CD14-positive monocyte (primary cell): ENCODE measurements around the gene PBX4. TPM values are rescaled to one million over a fixed set of nuclear protein-coding genes. Genes with fewer than 3 reads are reported as not detected.

ENCODE experiments used
- DNase-seq, 3 donors: peaks; one replicate each; pipeline ENCODE4 v3.0.0-alpha.2; 2011 to 2022
- H2AFZ ChIP-seq: 2 replicates; pipeline ENCODE4 v1.6.0; 2012; ENCODE audit warnings: mild to moderate bottlenecking, low read depth, low read length, inconsistent platforms; ENCODE audit not compliant: insufficient read depth, poor library complexity, severe bottlenecking
- H3K27ac ChIP-seq, 2 donors: 1 replicate in 1 of 2; 2 replicates in 1 of 2; pipeline ENCODE4 v1.5.1; 2012 to 2013; ENCODE audit warnings: low read length in 2 of 2, control low read depth in 1 of 2, inconsistent platforms in 1 of 2, low read depth in 1 of 2, mild to moderate bottlenecking in 1 of 2
- H3K27me3 ChIP-seq, 2 donors: one replicate each; pipeline versions ENCODE4 v1.6.0 to v1.6.1; 2011 to 2013; ENCODE audit warnings: low read length in 2 of 2; ENCODE audit not compliant: control insufficient read depth in 2 of 2, insufficient read depth in 2 of 2
- H3K36me3 ChIP-seq, 2 donors: replicated peaks in 1 of 2; 1 replicate in 1 of 2; 2 replicates in 1 of 2; pipeline versions ENCODE4 v1.5.1 to v1.6.1; 2012 to 2013; ENCODE audit warnings: low read length in 2 of 2, control low read depth in 1 of 2, inconsistent platforms in 1 of 2, mild to moderate bottlenecking in 1 of 2; ENCODE audit not compliant: insufficient read depth in 2 of 2, control insufficient read depth in 1 of 2
- H3K4me1 ChIP-seq, 2 donors: 1 replicate in 1 of 2; 2 replicates in 1 of 2; pipeline versions ENCODE4 v1.5.1 to v1.6.1; 2012 to 2013; ENCODE audit warnings: low read length in 2 of 2, control low read depth in 1 of 2, inconsistent platforms in 1 of 2, mild to moderate bottlenecking in 1 of 2, moderate library complexity in 1 of 2; ENCODE audit not compliant: insufficient read depth in 2 of 2, control insufficient read depth in 1 of 2
- H3K4me2 ChIP-seq: replicated peaks from 2 replicates; pipeline ENCODE3; 2012; ENCODE audit warnings: low read length, moderate library complexity, mild to moderate bottlenecking; ENCODE audit not compliant: poor library complexity, severe bottlenecking; ENCODE audit errors: extremely low read depth
- H3K4me3 ChIP-seq, 3 experiments: fragments of 200-600 bp in 1 of 3; sonication (generic) in 1 of 3; replicated peaks in 1 of 3; 1 replicate in 2 of 3; 2 replicates in 1 of 3; pipeline ENCODE4 v1.5.1; 2011 to 2013; ENCODE audit warnings: low read length in 3 of 3, mild to moderate bottlenecking in 3 of 3, control low read depth in 2 of 3, low read depth in 2 of 3, inconsistent platforms in 1 of 3, moderate library complexity in 1 of 3
- H3K79me2 ChIP-seq: 2 replicates; pipeline ENCODE4 v1.6.0; 2012; ENCODE audit warnings: mild to moderate bottlenecking, control low read depth, inconsistent platforms, low read length, moderate library complexity; ENCODE audit not compliant: insufficient read depth
- H3K9ac ChIP-seq: 2 replicates; pipeline ENCODE4 v1.6.0; 2017; ENCODE audit warnings: low read length, mild to moderate bottlenecking; ENCODE audit not compliant: insufficient read depth, poor library complexity, severe bottlenecking
- H3K9me3 ChIP-seq, 2 donors: replicated peaks in 1 of 2; 1 replicate in 1 of 2; 2 replicates in 1 of 2; pipeline versions ENCODE4 v1.5.1 to v1.6.1; 2012 to 2013; ENCODE audit warnings: low read length in 2 of 2, control low read depth in 1 of 2; ENCODE audit not compliant: control insufficient read depth in 1 of 2, insufficient read depth in 1 of 2
- H4K20me1 ChIP-seq: 2 replicates; pipeline ENCODE4 v1.6.0; 2012; ENCODE audit warnings: mild to moderate bottlenecking, low read length, control low read depth, moderate library complexity; ENCODE audit not compliant: insufficient read depth
- H3K27ac Mint-ChIP-seq, 7 donors: one replicate each; pipeline ENCODE4 v1.8.0; 2020; ENCODE audit warnings: mild to moderate bottlenecking in 7 of 7, mixed read lengths in 7 of 7, moderate library complexity in 6 of 7, inconsistent platforms in 2 of 7
- H3K27me3 Mint-ChIP-seq, 3 donors: one replicate each; pipeline ENCODE4 v1.8.0; 2021 to 2022; ENCODE audit warnings: low read depth in 3 of 3, mild to moderate bottlenecking in 3 of 3, mixed read lengths in 3 of 3, moderate library complexity in 3 of 3, inconsistent platforms in 1 of 3
- H3K36me3 Mint-ChIP-seq, 2 donors: one replicate each; pipeline ENCODE4 v1.8.0; 2020; ENCODE audit warnings: mixed read lengths in 2 of 2, inconsistent platforms in 1 of 2, mild to moderate bottlenecking in 1 of 2
- H3K4me1 Mint-ChIP-seq: one replicate; pipeline ENCODE4 v1.8.0; 2020; ENCODE audit warnings: mild to moderate bottlenecking, mixed read lengths
- H3K4me3 Mint-ChIP-seq, 2 donors: one replicate each; pipeline ENCODE4 v1.8.0; 2020; ENCODE audit warnings: mild to moderate bottlenecking in 2 of 2, mixed read lengths in 2 of 2, moderate library complexity in 1 of 2
- H3K9me3 Mint-ChIP-seq, 7 donors: one replicate each; pipeline ENCODE4 v1.8.0; 2020 to 2022; ENCODE audit warnings: mixed read lengths in 7 of 7, mild to moderate bottlenecking in 6 of 7, moderate library complexity in 6 of 7, inconsistent platforms in 2 of 7
- CTCF ChIP-seq: fragments of 200-600 bp; IDR thresholded peaks from one replicate; pipeline ENCODE4 v1.8.0; 2022; ENCODE audit warnings: antibody characterized with exemption, mild to moderate bottlenecking
- WGBS: methylation state at CpG from one replicate; pipeline ENCODE4 v1.1.5; 2013; ENCODE audit warnings: missing lambda C conversion rate; ENCODE audit not compliant: insufficient coverage; 5-methylcytosine and 5-hydroxymethylcytosine counted together
- intact Hi-C, 2 donors: fragments of 100-400 bp; cut with micrococcal nuclease; formaldehyde crosslinking; loops; one replicate each; pipeline versions ENCODE4 v1.15.0 to v1.15.1; 2023
- polyA plus RNA-seq, 3 donors: library from polyadenylated mRNA; depleted of rRNA in 1 of 3; unstranded in 2 of 3; stranded (reverse) in 1 of 3; fragments of 300-500 nt in 2 of 3; fragments of >200 nt in 1 of 3; fragmentation: Illumina TruSeq in 2 of 3; gene quantifications; 1 replicate in 2 of 3; 2 replicates in 1 of 3; pipeline ENCODE4 v1.2.3, GENCODE V29; 2012 to 2021

PBX4 gene
- polyA plus RNA-seq, 3 donors = 2.4 TPM; not detected in 2

DNA sequence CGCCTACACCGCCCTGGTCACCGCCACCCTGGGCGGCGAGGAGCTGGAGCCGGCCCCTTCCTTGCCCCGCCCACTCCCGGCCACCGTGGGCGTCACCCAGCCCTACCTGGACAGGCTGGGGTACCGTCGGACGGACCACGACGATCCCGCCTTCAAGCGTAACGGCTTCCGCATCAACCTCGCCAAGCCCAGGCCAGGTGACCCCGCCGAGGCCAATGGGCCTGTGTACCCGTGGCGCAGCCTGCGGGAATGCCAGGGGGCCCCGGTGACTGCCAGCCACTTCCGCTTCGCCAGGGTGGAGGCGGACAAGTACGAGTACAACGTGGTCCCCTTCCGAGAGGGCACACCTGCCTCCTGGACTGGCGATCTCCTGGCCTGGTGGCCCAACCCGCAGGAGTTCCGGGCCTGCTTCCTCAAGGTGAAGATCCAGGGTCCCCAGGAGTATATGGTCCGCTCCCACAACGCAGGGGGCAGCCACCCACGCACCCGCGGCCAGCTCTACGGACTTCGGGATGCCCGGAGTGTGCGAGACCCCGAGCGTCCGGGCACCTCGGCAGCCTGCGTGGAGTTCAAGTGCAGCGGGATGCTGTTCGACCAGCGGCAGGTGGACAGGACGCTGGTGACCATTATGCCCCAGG is 73.4 kb downstream of the PBX4 start:
- Histone ChIP-seq H3K4me3 (no peak overlapping the region), H4K20me1 (no peaks in the 10 kb centered on the region), H3K9me3 (peaks cover 0 to 19% of the 10 kb centered on the region in 2 donors), H2AFZ (no peak overlapping the region), H3K9ac (no peak overlapping the region), H3K27ac (no peak overlapping the region), H3K36me3 (no peaks in the 10 kb centered on the region), H3K79me2 (no peaks in the 10 kb centered on the region), H3K4me2 (no peak overlapping the region), H3K4me1 (peaks cover 30 to 32% of the 10 kb centered on the region in 2 donors), H3K27me3 (peaks cover 0 to 9% of the 10 kb centered on the region in 2 donors)
- WGBS = 93% methylated on average over 52 of the region's 53 CpGs
- intact Hi-C loops = no loop called here
- DNase-seq = no peak
- no peak for TF ChIP-seq CTCF
- Mint-ChIP-seq H3K4me3 (no peak overlapping the region), H3K36me3 (no peaks in the 10 kb centered on the region), H3K27me3 (peaks cover 9 to 23% (median 12%) of the 10 kb centered on the region in 3 donors), H3K27ac (no peak overlapping the region), H3K4me1 (peaks cover 29% of the 10 kb centered on the region), H3K9me3 (peaks cover 6 to 22% (median 9%) of the 10 kb centered on the region in 7 donors)

DNA sequence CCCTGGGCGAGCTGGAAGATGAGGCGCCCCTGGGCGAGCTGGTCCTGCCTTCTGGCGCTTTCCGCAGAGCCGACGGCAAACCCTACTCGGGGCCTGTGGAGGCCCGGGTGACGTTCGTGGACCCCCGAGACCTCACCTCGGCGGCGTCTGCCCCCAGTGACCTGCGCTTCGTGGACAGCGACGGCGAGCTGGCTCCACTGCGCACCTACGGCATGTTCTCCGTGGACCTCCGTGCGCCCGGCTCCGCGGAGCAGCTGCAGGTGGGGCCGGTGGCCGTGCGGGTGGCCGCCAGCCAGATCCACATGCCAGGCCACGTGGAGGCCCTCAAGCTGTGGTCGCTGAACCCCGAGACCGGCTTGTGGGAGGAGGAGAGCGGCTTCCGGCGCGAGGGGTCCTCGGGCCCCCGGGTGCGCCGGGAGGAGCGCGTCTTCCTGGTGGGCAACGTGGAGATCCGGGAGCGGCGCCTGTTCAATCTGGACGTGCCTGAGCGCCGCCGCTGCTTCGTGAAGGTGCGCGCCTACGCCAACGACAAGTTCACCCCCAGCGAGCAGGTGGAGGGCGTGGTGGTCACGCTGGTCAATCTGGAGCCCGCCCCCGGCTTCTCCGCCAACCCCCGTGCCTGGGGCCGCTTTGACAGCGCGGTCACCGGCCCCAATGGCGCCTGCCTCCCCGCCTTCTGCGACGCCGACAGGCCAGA is 74.1 kb downstream of the PBX4 start:
- no peak for DNase-seq
- no peak overlapping the region for H3K27ac Mint-ChIP-seq
- Histone ChIP-seq H3K9me3 (peaks cover 6 to 23% of the 10 kb centered on the region in 2 donors), H3K79me2 (no peaks in the 10 kb centered on the region), H3K9ac (no peak overlapping the region), H3K4me2 (no peak overlapping the region), H4K20me1 (no peaks in the 10 kb centered on the region), H3K27ac (no peak overlapping the region), H3K4me1 (peaks cover 30 to 31% of the 10 kb centered on the region in 2 donors), H2AFZ (no peak overlapping the region), H3K27me3 (peaks cover 0 to 16% of the 10 kb centered on the region in 2 donors), H3K4me3 (no peak overlapping the region), H3K36me3 (no peaks in the 10 kb centered on the region)
- intact Hi-C loops = no loop called here
- WGBS = 92% methylated on average over 67 of the region's 75 CpGs
- peaks cover 14 to 28% (median 19%) of the 10 kb centered on the region in 3 donors for H3K27me3 Mint-ChIP-seq
- no peaks in the 10 kb centered on the region for H3K36me3 Mint-ChIP-seq
- no peak for TF ChIP-seq CTCF
- no peak overlapping the region for H3K4me3 Mint-ChIP-seq
- peaks cover 28% of the 10 kb centered on the region for H3K4me1 Mint-ChIP-seq
- peaks cover 8 to 29% (median 9%) of the 10 kb centered on the region in 7 donors for H3K9me3 Mint-ChIP-seq
